Heart left ventricle (tissue), 13 donors: ENCODE data around the gene SMCO4.

Source experiments
- CTCF ChIP-seq, 12 donors: fragments of 200-600 bp; sonication (generic) in 4 of 12; IDR thresholded peaks; one replicate each; pipeline versions ENCODE4 v1.5.0 to v1.8.0; 2018 to 2022; ENCODE audit warnings: antibody characterized with exemption in 12 of 12, mild to moderate bottlenecking in 5 of 12
- POLR2A ChIP-seq, 2 donors: fragments of 450-650 bp; IDR thresholded peaks; one replicate each; pipeline ENCODE4 v1.6.1; 2017; ENCODE audit warnings: antibody characterized with exemption in 2 of 2, mild to moderate bottlenecking in 2 of 2, moderate library complexity in 2 of 2
- donor health status: ischemic (EF 13 %, LVEDD 7.1; RV severe dilation, severe dysfunction).
- donor health status: DM: no; HTN: yes; CAD: no.
- donor health status: DM: no; HTN: no; CAD: no.
- donor health status: ischemic (EF 25% LVEDD 6.9; RV normal size, moderate dysfunction).
- donor health status: ischemic (EF 25% LVEDD 5.7; RV mildly dilated, moderate dysfunction).
- donor health status: ischemic (EF 35%, LVEDD 5.7; RV mildly dilated, moderate dysfunction).
- donor health status: nonischemic (EF 11% LVEDD 7.7; RV severe dilation, severe dysfunction).
- donor health status: DM: yes; HTN: yes; CAD: no.
- donor health status: PGD.
- donor health status: ischemic (EF 29% LVEDD 5.4; RV normal size, mild dysfunction).
- donor health status: nonischemic (EF 23%, LVEDD 6.1; RV moderate dilation, normal function).

- TF ChIP-seq CTCF (IDR thresholded peaks at IDR 0.05) (no peak), POLR2A (IDR thresholded peaks at IDR 0.05) (no peak)
Measured at GRCh38 chr11:93529707-93530467, 13.3 kb downstream of the SMCO4 start.
